Neural progenitor cell (in vitro differentiated cells): Measurements from ENCODE around the gene CBR4.

ENCODE experiments used
- CTCF ChIP-seq: fragments of 200-600 bp; sonication (generic); IDR thresholded peaks from 2 replicates; pipeline ENCODE4 v1.5.1; 2017; ENCODE audit warnings: antibody characterized with exemption, mild to moderate bottlenecking
- EZH2 ChIP-seq: fragments of 200-600 bp; sonication (generic); IDR thresholded peaks from 2 replicates; pipeline ENCODE4 v1.6.1; 2017; ENCODE audit warnings: antibody characterized with exemption, mild to moderate bottlenecking, moderate library complexity

- TF ChIP-seq CTCF (no peak), EZH2 (no peak)
Measured at GRCh38 chr4:168945291-168945690, 64.8 kb downstream of the CBR4 start.
